HEK293T (cell line): ENCODE measurements around the gene TASOR.

ENCODE experiments used
- ARNT ChIP-seq: fragments of 450-650 bp; IDR thresholded peaks from 2 replicates; pipeline ENCODE4 v1.6.1; 2017; ENCODE audit warnings: mild to moderate bottlenecking
- BHLHE40 ChIP-seq: fragments of 450-650 bp; IDR thresholded peaks from 2 replicates; pipeline ENCODE4 v1.6.1; 2016; ENCODE audit warnings: mild to moderate bottlenecking, moderate library complexity, borderline replicate concordance
- ELF4 ChIP-seq: fragments of 450-650 bp; IDR thresholded peaks from 2 replicates; pipeline ENCODE4 v1.6.1; 2017; ENCODE audit warnings: antibody characterized with exemption
- FOXK2 ChIP-seq: fragments of 450-650 bp; IDR thresholded peaks from 2 replicates; pipeline ENCODE4 v1.6.1; 2016; ENCODE audit warnings: mild to moderate bottlenecking
- FOXM1 ChIP-seq: fragments of 450-650 bp; IDR thresholded peaks from 2 replicates; pipeline ENCODE4 v1.6.1; 2017; ENCODE audit warnings: mild to moderate bottlenecking, borderline replicate concordance
- HDGF ChIP-seq: fragments of 450-650 bp; IDR thresholded peaks from 2 replicates; pipeline ENCODE4 v1.6.1; 2017; ENCODE audit warnings: antibody characterized with exemption, borderline replicate concordance
- LEF1 ChIP-seq: fragments of 450-650 bp; IDR thresholded peaks from 2 replicates; pipeline ENCODE4 v1.6.1; 2017; ENCODE audit warnings: mild to moderate bottlenecking, borderline replicate concordance
- PKNOX1 ChIP-seq: fragments of 450-650 bp; IDR thresholded peaks from 2 replicates; pipeline ENCODE4 v1.6.1; 2016
- SP1 ChIP-seq: fragments of 450-650 bp; IDR thresholded peaks from 2 replicates; pipeline ENCODE4 v1.6.1; 2017
- SUZ12 ChIP-seq: fragments of 450-650 bp; IDR thresholded peaks from 2 replicates; pipeline ENCODE4 v1.6.1; 2016; ENCODE audit warnings: mild to moderate bottlenecking
- TARDBP ChIP-seq: fragments of 450-650 bp; IDR thresholded peaks from 2 replicates; pipeline ENCODE4 v1.6.1; 2016
- ZNF384 ChIP-seq: fragments of 450-650 bp; IDR thresholded peaks from 2 replicates; pipeline ENCODE4 v1.6.1; 2016

DNA sequence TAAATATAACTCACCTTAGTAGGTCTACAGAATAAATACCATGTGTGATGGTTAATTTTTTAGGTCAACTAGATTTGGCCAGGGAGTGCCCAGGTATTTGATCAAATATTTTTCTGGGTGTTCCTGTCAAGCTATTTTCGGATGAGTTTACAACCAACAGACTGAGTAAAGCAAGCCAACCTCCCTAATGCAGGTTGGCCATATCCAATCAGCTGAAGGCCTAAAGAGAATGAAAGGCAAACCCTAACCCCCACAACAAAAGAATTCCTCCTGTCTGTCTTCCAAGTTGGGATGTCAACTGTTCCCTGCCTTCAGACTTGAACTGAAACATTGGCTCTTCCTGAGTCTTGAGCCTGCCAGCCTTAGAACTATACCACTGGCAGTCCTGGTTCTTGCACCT is 28.6 kb downstream of the TASOR start:
- TF ChIP-seq SP1 (no peak), HDGF (no peak), SUZ12 (no peak), PKNOX1 (no peak), ELF4 (no peak), FOXM1 (no peak), ARNT (no peak), LEF1 (no peak), BHLHE40 (no peak), FOXK2 (no peak), TARDBP (no peak), ZNF384 (no peak)
